Mesothelial cell of epicardium (in vitro differentiated cells): ENCODE measurements around the gene PRDM5. TPM values are rescaled to one million over a fixed set of nuclear protein-coding genes. Genes with fewer than 3 reads are reported as not detected.

Experiments used
- DNase-seq, 2 experiments: peaks; one replicate each; pipeline ENCODE4 v3.0.0; 2021; ENCODE audit warnings: low spot score in 2 of 2; ENCODE audit not compliant: unreplicated experiment in 2 of 2
- H3K27ac Mint-ChIP-seq: 2 replicates; pipeline ENCODE4 v1.8.0; 2021; ENCODE audit warnings: mixed read lengths
- H3K27me3 Mint-ChIP-seq: 2 replicates; pipeline ENCODE4 v1.8.0; 2021; ENCODE audit warnings: low read depth, mixed read lengths
- H3K36me3 Mint-ChIP-seq: 2 replicates; pipeline ENCODE4 v1.8.0; 2021; ENCODE audit warnings: mixed read lengths
- H3K4me1 Mint-ChIP-seq: 2 replicates; pipeline ENCODE4 v1.8.0; 2021; ENCODE audit warnings: mixed read lengths
- H3K4me3 Mint-ChIP-seq: 2 replicates; pipeline ENCODE4 v1.8.0; 2021; ENCODE audit warnings: mild to moderate bottlenecking, moderate library complexity, mixed read lengths
- H3K9me3 Mint-ChIP-seq: 2 replicates; pipeline ENCODE4 v1.8.0; 2021; ENCODE audit warnings: mixed read lengths
- CTCF ChIP-seq: fragments of 200-600 bp; sonication (generic); IDR thresholded peaks from one replicate; pipeline ENCODE4 v1.5.0; 2021; ENCODE audit warnings: antibody characterized with exemption; ENCODE audit not compliant: unreplicated experiment
- total RNA-seq: library from RNA; stranded (reverse); gene quantifications from 3 replicates; pipeline ENCODE4 v1.2.1, GENCODE V29; 2021

Gene PRDM5
- total RNA-seq, 1 donor from 2014 or later, result 30.2 TPM

GRCh38 chr4:120814886-120815285 is 107.6 kb downstream of the PRDM5 start:
- peaks cover 4% of the 10 kb centered on the region for H3K9me3 Mint-ChIP-seq
- DNase-seq, result no peak
- peaks cover 5% of the 10 kb centered on the region for H3K4me1 Mint-ChIP-seq
- peaks cover 12% of the 10 kb centered on the region for H3K36me3 Mint-ChIP-seq
- no peaks in the 10 kb centered on the region for H3K27me3 Mint-ChIP-seq
- H3K4me3 Mint-ChIP-seq, result no peak overlapping the region
- no peak overlapping the region for H3K27ac Mint-ChIP-seq
- TF ChIP-seq CTCF, result no peak

- no peak for DNase-seq
These were observed 110.3 kb downstream of the PRDM5 start for GRCh38 chr4:120812216-120812615.

GRCh38 chr4:120809518-120809917 is 113.0 kb downstream of the PRDM5 start:
- no peak overlapping the region for H3K27ac Mint-ChIP-seq
- H3K4me3 Mint-ChIP-seq, result no peak overlapping the region
- peaks cover 46% of the 10 kb centered on the region for H3K36me3 Mint-ChIP-seq
- no peaks in the 10 kb centered on the region for H3K27me3 Mint-ChIP-seq
- no peaks in the 10 kb centered on the region for H3K4me1 Mint-ChIP-seq
- no peak for DNase-seq
- peaks cover 26% of the 10 kb centered on the region for H3K9me3 Mint-ChIP-seq
- no peak for TF ChIP-seq CTCF

More at GRCh38 chr4:120812216-120812615, 110.3 kb downstream of the PRDM5 start:
- peaks cover 10% of the 10 kb centered on the region for H3K9me3 Mint-ChIP-seq
- H3K27ac Mint-ChIP-seq, result no peak overlapping the region
- no peaks in the 10 kb centered on the region for H3K27me3 Mint-ChIP-seq
- peaks cover 23% of the 10 kb centered on the region for H3K36me3 Mint-ChIP-seq
- TF ChIP-seq CTCF, result no peak
- H3K4me1 Mint-ChIP-seq, result peaks cover 5% of the 10 kb centered on the region
- no peak overlapping the region for H3K4me3 Mint-ChIP-seq

- H3K27ac Mint-ChIP-seq, result no peak overlapping the region
- no peak overlapping the region for H3K4me3 Mint-ChIP-seq
- no peaks in the 10 kb centered on the region for H3K27me3 Mint-ChIP-seq
- H3K36me3 Mint-ChIP-seq, result peaks cover 50% of the 10 kb centered on the region
- peaks cover 30% of the 10 kb centered on the region for H3K9me3 Mint-ChIP-seq
- no peak for DNase-seq
- no peaks in the 10 kb centered on the region for H3K4me1 Mint-ChIP-seq
- no peak for TF ChIP-seq CTCF
These were observed 113.9 kb downstream of the PRDM5 start for GRCh38 chr4:120808475-120809141.

- Mint-ChIP-seq H3K4me3 (no peak overlapping the region), H3K27ac (peak overlapping the region; percentile 77), H3K4me1 (peaks cover 23% of the 10 kb centered on the region), H3K9me3 (peaks cover 29% of the 10 kb centered on the region), H3K36me3 (peaks cover 38% of the 10 kb centered on the region), H3K27me3 (no peaks in the 10 kb centered on the region)
- DNase-seq, result no peak
- no peak for TF ChIP-seq CTCF
These were observed 121.3 kb downstream of the PRDM5 start for GRCh38 chr4:120801137-120801758.
